ENCODE results near the gene SNRK.

DNA sequence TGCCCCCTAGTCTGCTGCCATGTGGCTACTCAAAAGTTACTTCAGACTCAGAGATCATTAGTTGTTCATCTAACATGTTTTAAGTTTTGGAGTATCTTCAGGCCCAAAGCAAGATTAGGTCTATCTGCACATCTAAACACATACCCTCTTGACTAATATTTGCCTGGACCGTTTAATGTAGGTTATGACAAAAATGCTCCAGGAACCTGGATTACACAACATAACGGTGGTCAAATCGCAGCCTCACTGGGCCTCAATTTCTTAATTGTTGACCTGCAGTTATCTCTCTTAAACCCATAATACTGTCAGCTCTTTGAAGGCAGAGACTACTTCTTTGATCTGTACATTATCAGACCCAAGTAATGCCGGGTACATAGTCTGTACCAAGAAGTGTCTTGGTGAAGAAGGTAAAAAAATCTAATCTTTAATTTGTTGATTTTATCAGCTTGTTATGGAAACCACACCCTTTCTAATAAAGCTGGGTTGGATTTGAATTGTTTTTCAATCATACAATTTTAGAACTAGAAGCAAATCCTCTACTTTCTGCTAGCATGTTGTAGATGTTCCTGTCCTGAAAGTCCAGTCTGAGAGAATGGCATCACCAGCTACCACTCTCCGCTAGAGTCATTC, 3.6 kb downstream of the SNRK start:
- TF ChIP-seq, protein P1, sequence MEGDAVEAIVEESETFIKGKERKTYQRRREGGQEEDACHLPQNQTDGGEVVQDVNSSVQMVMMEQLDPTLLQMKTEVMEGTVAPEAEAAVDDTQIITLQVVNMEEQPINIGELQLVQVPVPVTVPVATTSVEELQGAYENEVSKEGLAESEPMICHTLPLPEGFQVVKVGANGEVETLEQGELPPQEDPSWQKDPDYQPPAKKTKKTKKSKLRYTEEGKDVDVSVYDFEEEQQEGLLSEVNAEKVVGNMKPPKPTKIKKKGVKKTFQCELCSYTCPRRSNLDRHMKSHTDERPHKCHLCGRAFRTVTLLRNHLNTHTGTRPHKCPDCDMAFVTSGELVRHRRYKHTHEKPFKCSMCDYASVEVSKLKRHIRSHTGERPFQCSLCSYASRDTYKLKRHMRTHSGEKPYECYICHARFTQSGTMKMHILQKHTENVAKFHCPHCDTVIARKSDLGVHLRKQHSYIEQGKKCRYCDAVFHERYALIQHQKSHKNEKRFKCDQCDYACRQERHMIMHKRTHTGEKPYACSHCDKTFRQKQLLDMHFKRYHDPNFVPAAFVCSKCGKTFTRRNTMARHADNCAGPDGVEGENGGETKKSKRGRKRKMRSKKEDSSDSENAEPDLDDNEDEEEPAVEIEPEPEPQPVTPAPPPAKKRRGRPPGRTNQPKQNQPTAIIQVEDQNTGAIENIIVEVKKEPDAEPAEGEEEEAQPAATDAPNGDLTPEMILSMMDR (conservative IDR thresholded peaks at IDR 0.05; ENCODE audit: low read length): no peak
- no peak for TF ChIP-seq EZH2phosphoT487 (IDR thresholded peaks at IDR 0.05; ENCODE audit: borderline replicate concordance)
